Mesothelial cell of epicardium (in vitro differentiated cells): ENCODE results near the gene UST. TPM values are rescaled to one million over a fixed set of nuclear protein-coding genes. Genes with fewer than 3 reads are reported as not detected.

Source experiments
- DNase-seq, 2 experiments: peaks; one replicate each; pipeline ENCODE4 v3.0.0; 2021; ENCODE audit warnings: low spot score in 2 of 2; ENCODE audit not compliant: unreplicated experiment in 2 of 2
- H3K27ac Mint-ChIP-seq: 2 replicates; pipeline ENCODE4 v1.8.0; 2021; ENCODE audit warnings: mixed read lengths
- H3K27me3 Mint-ChIP-seq: 2 replicates; pipeline ENCODE4 v1.8.0; 2021; ENCODE audit warnings: low read depth, mixed read lengths
- H3K36me3 Mint-ChIP-seq: 2 replicates; pipeline ENCODE4 v1.8.0; 2021; ENCODE audit warnings: mixed read lengths
- H3K4me1 Mint-ChIP-seq: 2 replicates; pipeline ENCODE4 v1.8.0; 2021; ENCODE audit warnings: mixed read lengths
- H3K4me3 Mint-ChIP-seq: 2 replicates; pipeline ENCODE4 v1.8.0; 2021; ENCODE audit warnings: mild to moderate bottlenecking, moderate library complexity, mixed read lengths
- H3K9me3 Mint-ChIP-seq: 2 replicates; pipeline ENCODE4 v1.8.0; 2021; ENCODE audit warnings: mixed read lengths
- CTCF ChIP-seq: fragments of 200-600 bp; sonication (generic); IDR thresholded peaks from one replicate; pipeline ENCODE4 v1.5.0; 2021; ENCODE audit warnings: antibody characterized with exemption; ENCODE audit not compliant: unreplicated experiment
- total RNA-seq: library from RNA; stranded (reverse); gene quantifications from 3 replicates; pipeline ENCODE4 v1.2.1, GENCODE V29; 2021

UST gene
- total RNA-seq, 1 donor from 2014 or later = 6.6 TPM

- peaks cover 8% of the 10 kb centered on the region for H3K4me1 Mint-ChIP-seq
Observed at GRCh38 chr6:148866657-148867268, 119.9 kb downstream of the UST start.

GRCh38 chr6:148867862-148868261 lies 121.0 kb downstream of the UST start:
- Mint-ChIP-seq H3K4me1 (peaks cover 8% of the 10 kb centered on the region), H3K27me3 (no peaks in the 10 kb centered on the region), H3K4me3 (no peak overlapping the region), H3K36me3 (no peaks in the 10 kb centered on the region), H3K9me3 (peaks cover 9% of the 10 kb centered on the region), H3K27ac (no peak overlapping the region)
- TF ChIP-seq CTCF = no peak
- DNase-seq = no peak

More at GRCh38 chr6:148866657-148867268, 119.9 kb downstream of the UST start:
- Mint-ChIP-seq H3K9me3 (peaks cover 14% of the 10 kb centered on the region), H3K27me3 (no peaks in the 10 kb centered on the region), H3K4me3 (no peak overlapping the region), H3K27ac (no peak overlapping the region), H3K36me3 (peaks cover 4% of the 10 kb centered on the region)
- no peak for TF ChIP-seq CTCF
- DNase-seq = no peak

- Mint-ChIP-seq H3K36me3 (no peaks in the 10 kb centered on the region), H3K4me1 (peaks cover 8% of the 10 kb centered on the region), H3K9me3 (peaks cover 4% of the 10 kb centered on the region), H3K27ac (no peak overlapping the region), H3K4me3 (no peak overlapping the region), H3K27me3 (no peaks in the 10 kb centered on the region)
- no peak for TF ChIP-seq CTCF
- DNase-seq = no peak
Observed at GRCh38 chr6:148868314-148868713, 121.5 kb downstream of the UST start.

- H3K4me1 Mint-ChIP-seq = peaks cover 12% of the 10 kb centered on the region
- DNase-seq = no peak
- H3K27ac Mint-ChIP-seq = no peak overlapping the region
- TF ChIP-seq CTCF = no peak
- no peaks in the 10 kb centered on the region for H3K27me3 Mint-ChIP-seq
- H3K36me3 Mint-ChIP-seq = no peaks in the 10 kb centered on the region
- peaks cover 4% of the 10 kb centered on the region for H3K9me3 Mint-ChIP-seq
- H3K4me3 Mint-ChIP-seq = no peak overlapping the region
Observed at GRCh38 chr6:148868901-148869300, 122.1 kb downstream of the UST start.

- TF ChIP-seq CTCF = no peak
- Mint-ChIP-seq H3K4me3 (no peak overlapping the region), H3K9me3 (peaks cover 1% of the 10 kb centered on the region), H3K36me3 (no peaks in the 10 kb centered on the region), H3K27me3 (no peaks in the 10 kb centered on the region), H3K27ac (no peak overlapping the region), H3K4me1 (peaks cover 15% of the 10 kb centered on the region)
- no peak for DNase-seq
Observed at GRCh38 chr6:148869585-148869984, 122.8 kb downstream of the UST start.

- H3K36me3 Mint-ChIP-seq = no peaks in the 10 kb centered on the region
- no peaks in the 10 kb centered on the region for H3K9me3 Mint-ChIP-seq
- no peak for TF ChIP-seq CTCF
- no peaks in the 10 kb centered on the region for H3K27me3 Mint-ChIP-seq
- H3K4me3 Mint-ChIP-seq = no peak overlapping the region
- H3K27ac Mint-ChIP-seq = no peak overlapping the region
- peaks cover 15% of the 10 kb centered on the region for H3K4me1 Mint-ChIP-seq
- DNase-seq = no peak
Observed at GRCh38 chr6:148873154-148873553, 126.3 kb downstream of the UST start.
